Neural cell (in vitro differentiated cells): Measurements from ENCODE around the gene XRCC3. TPM values are rescaled to one million over a fixed set of nuclear protein-coding genes. Genes with fewer than 3 reads are reported as not detected.

Experiments
- H2AFZ ChIP-seq: fragments of 200-600, 300-800 bp; sonication (generic), shearing (Covaris generic); 2 replicates; pipeline ENCODE4 v1.6.0; 2014; ENCODE audit warnings: low read depth, mild to moderate bottlenecking, antibody characterized with exemption, low read length, moderate library complexity
- H3F3A ChIP-seq: fragments of 200-600 bp; shearing (Covaris generic); 2 replicates; pipeline ENCODE4 v1.6.1; 2016; ENCODE audit warnings: mild to moderate bottlenecking, moderate library complexity, mixed read lengths, antibody characterized with exemption, low read length; ENCODE audit not compliant: insufficient read depth, poor library complexity, severe bottlenecking
- H3K27ac ChIP-seq: fragments of 200-600, 300-800 bp; sonication (generic), shearing (Covaris generic); 2 replicates; pipeline ENCODE4 v1.5.1; 2014; ENCODE audit warnings: mild to moderate bottlenecking, low read length, moderate library complexity
- H3K27me3 ChIP-seq: fragments of 300-800, 200-600 bp; sonication (generic), shearing (Covaris generic); 2 replicates; pipeline ENCODE4 v1.6.0; 2014; ENCODE audit warnings: mild to moderate bottlenecking, low read depth, low read length, moderate library complexity; ENCODE audit not compliant: insufficient read depth
- H3K36me3 ChIP-seq: fragments of 300-800, 200-600 bp; sonication (generic), shearing (Covaris generic); 2 replicates; pipeline ENCODE4 v1.5.1; 2014; ENCODE audit warnings: mild to moderate bottlenecking, antibody characterized with exemption, low read length, moderate library complexity; ENCODE audit not compliant: insufficient read depth
- H3K4me2 ChIP-seq: fragments of 300-800, 200-600 bp; sonication (generic), shearing (Covaris generic); 2 replicates; pipeline ENCODE4 v1.6.0; 2014; ENCODE audit warnings: mild to moderate bottlenecking, low read length
- H3K4me3 ChIP-seq: fragments of 300-800, 200-600 bp; sonication (generic), shearing (Covaris generic); 2 replicates; pipeline ENCODE4 v1.5.1; 2014; ENCODE audit warnings: mild to moderate bottlenecking, low read length, moderate library complexity
- H3K79me2 ChIP-seq: fragments of 200-600 bp; shearing (Covaris generic); replicated peaks from 2 replicates; pipeline ENCODE4 v1.6.0; 2014; ENCODE audit warnings: mild to moderate bottlenecking, low read length, moderate library complexity; ENCODE audit not compliant: insufficient read depth
- H3K9ac ChIP-seq: fragments of 300-800, 200-600 bp; sonication (generic), shearing (Covaris generic); 2 replicates; pipeline ENCODE4 v1.6.1; 2016; ENCODE audit warnings: mild to moderate bottlenecking, low read length, mixed read lengths
- H3K9me2 ChIP-seq: fragments of 200-600 bp; shearing (Covaris generic); 2 replicates; pipeline ENCODE4 v1.6.1; 2016; ENCODE audit warnings: mild to moderate bottlenecking, low read length, mixed read lengths; ENCODE audit not compliant: insufficient read depth
- H3K9me3 ChIP-seq: fragments of 200-600, 300-800 bp; sonication (generic), shearing (Covaris generic); 2 replicates; pipeline ENCODE4 v1.6.1; 2016; ENCODE audit warnings: mild to moderate bottlenecking, mixed run types, low read length, moderate library complexity, mixed read lengths
- H4K20me1 ChIP-seq: fragments of 200-600 bp; shearing (Covaris generic); 2 replicates; pipeline ENCODE4 v1.6.1; 2016; ENCODE audit warnings: mild to moderate bottlenecking, mixed run types; ENCODE audit not compliant: insufficient read depth
- CTCF ChIP-seq: fragments of 450-650 bp; IDR thresholded peaks from 2 replicates; pipeline ENCODE4 v1.5.1; 2014; ENCODE audit warnings: antibody characterized with exemption, mild to moderate bottlenecking, moderate library complexity; ENCODE audit not compliant: poor library complexity, severe bottlenecking
- EP300 ChIP-seq: fragments of 450-650 bp; conservative IDR thresholded peaks from 2 replicates; pipeline ENCODE4 v1.6.1; 2014; ENCODE audit warnings: antibody characterized with exemption, mild to moderate bottlenecking, moderate library complexity; ENCODE audit not compliant: poor library complexity, severe bottlenecking
- EZH2 ChIP-seq: fragments of 200-600, 300-800 bp; shearing (Covaris generic), sonication (generic); IDR thresholded peaks from 2 replicates; pipeline ENCODE4 v1.6.1; 2014; ENCODE audit warnings: antibody characterized with exemption, low read length, borderline replicate concordance, mild to moderate bottlenecking; ENCODE audit not compliant: insufficient read depth, poor library complexity, severe bottlenecking
- POLR2AphosphoS5 ChIP-seq: IDR thresholded peaks from 2 replicates; pipeline ENCODE4 v1.6.1; 2012
- REST ChIP-seq: IDR thresholded peaks from 2 replicates; pipeline ENCODE4 v1.6.1; 2012; ENCODE audit warnings: borderline replicate concordance
- SMC3 ChIP-seq: fragments of 450-650 bp; conservative IDR thresholded peaks from 2 replicates; pipeline ENCODE4 v1.6.1; 2014; ENCODE audit warnings: antibody characterized with exemption, mild to moderate bottlenecking, moderate library complexity; ENCODE audit not compliant: poor library complexity
- TAF1 ChIP-seq: IDR thresholded peaks from 2 replicates; pipeline ENCODE4 v1.6.1; 2012; ENCODE audit warnings: low read depth
- polyA plus RNA-seq: library from polyadenylated mRNA; depleted of rRNA; stranded (reverse); fragments of >200 nt; gene quantifications from 2 replicates; pipeline ENCODE4 v1.2.3, GENCODE V29; 2014

The XRCC3 gene
- polyA plus RNA-seq, 1 donor from 2014 or later, result 14.6 TPM

- no peaks in the 10 kb centered on the region for H3F3A ChIP-seq
- TF ChIP-seq TAF1 (no peak), SMC3 (no peak), REST (no peak), EP300 (no peak), CTCF (no peak)
- H3K9ac ChIP-seq, result no peak overlapping the region
- H3K4me3 ChIP-seq, result no peak overlapping the region
- H3K79me2 ChIP-seq, result no peaks in the 10 kb centered on the region
- H4K20me1 ChIP-seq, result no peaks in the 10 kb centered on the region
- no peak overlapping the region for H3K27ac ChIP-seq
- no peaks in the 10 kb centered on the region for H3K9me2 ChIP-seq
- no peaks in the 10 kb centered on the region for H3K27me3 ChIP-seq
- H2AFZ ChIP-seq, result no peak overlapping the region
- H3K36me3 ChIP-seq, result no peaks in the 10 kb centered on the region
- no peak overlapping the region for H3K4me2 ChIP-seq
- H3K9me3 ChIP-seq, result no peaks in the 10 kb centered on the region
Observed at GRCh38 chr14:103743691-103744090, 28.4 kb upstream of the XRCC3 start.

- H3K79me2 ChIP-seq, result no peaks in the 10 kb centered on the region
Observed at GRCh38 chr14:103742499-103743255, 27.4 kb upstream of the XRCC3 start.

GRCh38 chr14:103741876-103742275 is 26.6 kb upstream of the XRCC3 start:
- no peak for TF ChIP-seq EP300
- no peak for TF ChIP-seq POLR2AphosphoS5
- TF ChIP-seq SMC3, result no peak
- H3K9ac ChIP-seq, result no peak overlapping the region
- no peaks in the 10 kb centered on the region for H4K20me1 ChIP-seq
- no peaks in the 10 kb centered on the region for H3K27me3 ChIP-seq
- H3K9me2 ChIP-seq, result no peaks in the 10 kb centered on the region
- H3K4me3 ChIP-seq, result no peak overlapping the region
- H3K79me2 ChIP-seq, result no peaks in the 10 kb centered on the region
- H3K36me3 ChIP-seq, result no peaks in the 10 kb centered on the region
- H3K9me3 ChIP-seq, result no peaks in the 10 kb centered on the region
- no peaks in the 10 kb centered on the region for H3F3A ChIP-seq
- H3K27ac ChIP-seq, result no peak overlapping the region
- H3K4me2 ChIP-seq, result no peak overlapping the region
- no peak overlapping the region for H2AFZ ChIP-seq

More at GRCh38 chr14:103742499-103743255, 27.4 kb upstream of the XRCC3 start:
- H3F3A ChIP-seq, result no peaks in the 10 kb centered on the region
- no peak overlapping the region for H3K4me2 ChIP-seq
- no peaks in the 10 kb centered on the region for H4K20me1 ChIP-seq
- no peak overlapping the region for H2AFZ ChIP-seq
- no peak overlapping the region for H3K4me3 ChIP-seq
- H3K27me3 ChIP-seq, result no peaks in the 10 kb centered on the region
- TF ChIP-seq TAF1 (no peak), EZH2 (no peak)
- no peak overlapping the region for H3K27ac ChIP-seq
- no peak overlapping the region for H3K9ac ChIP-seq
- no peaks in the 10 kb centered on the region for H3K9me2 ChIP-seq
- H3K36me3 ChIP-seq, result no peaks in the 10 kb centered on the region
- H3K9me3 ChIP-seq, result no peaks in the 10 kb centered on the region
